Measurements from ENCODE around the gene RSPH9. TPM values are rescaled to one million over a fixed set of nuclear protein-coding genes. Genes with fewer than 3 reads are reported as not detected.

RSPH9 gene
- total RNA-seq, 1 donor from 2014 or later, result 0.30 TPM

DNA sequence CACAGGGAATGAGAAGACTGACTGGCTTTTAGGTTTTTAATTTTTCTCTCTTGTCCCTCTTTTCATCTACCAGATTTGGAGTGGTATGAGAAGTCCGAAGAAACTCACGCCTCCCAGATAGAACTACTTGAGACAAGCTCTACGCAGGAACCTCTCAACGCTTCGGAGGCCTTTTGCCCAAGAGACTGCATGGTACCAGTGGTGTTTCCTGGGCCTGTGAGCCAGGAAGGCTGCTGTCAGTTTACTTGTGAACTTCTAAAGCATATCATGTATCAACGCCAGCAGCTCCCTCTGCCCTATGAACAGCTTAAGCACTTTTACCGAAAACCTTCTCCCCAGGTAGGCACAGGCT, 8.6 kb upstream of the RSPH9 start:
- peaks cover 7% of the 10 kb centered on the region for H3K4me1 ChIP-seq (ENCODE audit: insufficient read depth, low read length)
- H3K9me3 Mint-ChIP-seq (ENCODE audit: unreplicated experiment), result peaks cover 2% of the 10 kb centered on the region
- H3K4me1 Mint-ChIP-seq (ENCODE audit: low read depth, unreplicated experiment), result peaks cover 12% of the 10 kb centered on the region
- peak overlapping the region; percentile 99 for H2AFZ ChIP-seq (ENCODE audit: low read depth, low read length)
- peaks cover 29% of the 10 kb centered on the region for H4K20me1 ChIP-seq (ENCODE audit: insufficient read depth, low read length)
- no peaks in the 10 kb centered on the region for H3K9me3 ChIP-seq (ENCODE audit: insufficient read depth, low read depth, low read length)
- no peak for TF ChIP-seq EZH2 (IDR thresholded peaks at IDR 0.05; ENCODE audit: insufficient read depth, low read length)
- no peak for TF ChIP-seq CTCF (IDR thresholded peaks at IDR 0.05; ENCODE audit: insufficient read depth, low read depth, low read length)
- peak overlapping the region; percentile 98 for H3K4me3 ChIP-seq (ENCODE audit: insufficient read depth, low read depth, low read length)
- peak overlapping the region; percentile 99 for H3K4me3 Mint-ChIP-seq (ENCODE audit: unreplicated experiment)
- peak overlapping the region; percentile 84 for H3K27ac ChIP-seq (ENCODE audit: low read depth, low read length)
- peak overlapping the region; percentile 91 for H3K4me2 ChIP-seq (ENCODE audit: low read length)
- no peak for FAIRE-seq
- no peaks in the 10 kb centered on the region for H3K27me3 ChIP-seq (ENCODE audit: insufficient read depth, low read length)
- peak overlapping the region; percentile 96 for H3K9ac ChIP-seq (ENCODE audit: low read length)
- peak overlapping the region; percentile 95 for H3K27ac Mint-ChIP-seq (ENCODE audit: unreplicated experiment)
- H3K36me3 Mint-ChIP-seq (ENCODE audit: low read depth, unreplicated experiment), result peaks cover 16% of the 10 kb centered on the region
- peaks cover 49% of the 10 kb centered on the region for H3K79me2 ChIP-seq (ENCODE audit: insufficient read depth, low read length)
- peaks cover 14% of the 10 kb centered on the region for H3K36me3 ChIP-seq (ENCODE audit: insufficient read depth, low read length)
- DNase-seq (ENCODE audit: low read depth), result peak; percentile 3
- no peaks in the 10 kb centered on the region for H3K27me3 Mint-ChIP-seq (ENCODE audit: low read depth, unreplicated experiment)

DNA sequence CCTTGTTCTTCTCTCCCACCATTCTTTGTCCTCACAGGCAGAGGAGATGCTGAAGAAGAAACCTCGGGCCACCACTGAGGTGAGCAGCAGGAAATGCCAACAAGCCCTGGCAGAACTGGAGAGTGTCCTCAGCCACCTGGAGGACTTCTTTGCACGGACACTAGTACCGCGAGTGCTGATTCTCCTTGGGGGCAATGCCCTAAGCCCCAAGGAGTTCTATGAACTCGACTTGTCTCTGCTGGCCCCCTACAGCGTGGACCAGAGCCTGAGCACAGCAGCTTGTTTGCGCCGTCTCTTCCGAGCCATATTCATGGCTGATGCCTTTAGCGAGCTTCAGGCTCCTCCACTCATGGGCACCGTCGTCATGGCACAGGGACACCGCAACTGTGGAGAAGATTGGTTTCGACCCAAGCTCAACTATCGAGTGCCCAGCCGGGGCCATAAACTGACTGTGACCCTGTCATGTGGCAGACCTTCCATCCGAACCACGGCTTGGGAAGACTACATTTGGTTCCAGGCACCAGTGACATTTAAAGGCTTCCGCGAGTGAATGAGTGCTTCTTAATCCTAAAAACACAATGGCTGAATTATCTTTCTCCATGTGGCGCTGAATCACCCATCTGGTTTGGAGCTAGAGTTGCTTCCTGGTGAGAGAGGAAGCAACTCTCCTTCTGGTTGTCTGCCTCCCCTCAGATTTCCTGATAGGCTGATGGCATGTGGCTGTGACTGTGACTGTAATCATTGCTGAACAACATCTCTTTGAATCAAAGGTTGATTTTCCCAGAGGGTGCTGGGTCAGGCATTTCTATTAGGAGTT, 4.6 kb upstream of the RSPH9 start:
- peaks cover 2% of the 10 kb centered on the region for H3K9me3 Mint-ChIP-seq (ENCODE audit: unreplicated experiment)
- H3K36me3 ChIP-seq (ENCODE audit: insufficient read depth, low read length), result peaks cover 18% of the 10 kb centered on the region
- DNase-seq (ENCODE audit: low read depth) (no peak), FAIRE-seq (no peak)
- no peak overlapping the region for H3K4me3 ChIP-seq (ENCODE audit: insufficient read depth, low read depth, low read length)
- no peak overlapping the region for H3K4me3 Mint-ChIP-seq (ENCODE audit: unreplicated experiment)
- no peak for TF ChIP-seq EZH2 (IDR thresholded peaks at IDR 0.05; ENCODE audit: insufficient read depth, low read length)
- no peak for TF ChIP-seq CTCF (IDR thresholded peaks at IDR 0.05; ENCODE audit: insufficient read depth, low read depth, low read length)
- peaks cover 7% of the 10 kb centered on the region for H3K4me1 ChIP-seq (ENCODE audit: insufficient read depth, low read length)
- H3K4me1 Mint-ChIP-seq (ENCODE audit: low read depth, unreplicated experiment), result peaks cover 12% of the 10 kb centered on the region
- no peak overlapping the region for H3K9ac ChIP-seq (ENCODE audit: low read length)
- no peak overlapping the region for H3K4me2 ChIP-seq (ENCODE audit: low read length)
- H3K27me3 Mint-ChIP-seq (ENCODE audit: low read depth, unreplicated experiment), result no peaks in the 10 kb centered on the region
- peaks cover 40% of the 10 kb centered on the region for H4K20me1 ChIP-seq (ENCODE audit: insufficient read depth, low read length)
- H2AFZ ChIP-seq (ENCODE audit: low read depth, low read length), result no peak overlapping the region
- H3K27me3 ChIP-seq (ENCODE audit: insufficient read depth, low read length), result no peaks in the 10 kb centered on the region
- H3K79me2 ChIP-seq (ENCODE audit: insufficient read depth, low read length), result peaks cover 53% of the 10 kb centered on the region
- H3K9me3 ChIP-seq (ENCODE audit: insufficient read depth, low read depth, low read length), result no peaks in the 10 kb centered on the region
- peaks cover 19% of the 10 kb centered on the region for H3K36me3 Mint-ChIP-seq (ENCODE audit: low read depth, unreplicated experiment)
- no peak overlapping the region for H3K27ac ChIP-seq (ENCODE audit: low read depth, low read length)
- H3K27ac Mint-ChIP-seq (ENCODE audit: unreplicated experiment), result peak overlapping the region; percentile 13

GRCh38 chr6:43645613-43645964, 753 bp downstream of the RSPH9 start:
- H3K4me1 ChIP-seq (ENCODE audit: insufficient read depth, low read length), result peaks cover 3% of the 10 kb centered on the region
- no peaks in the 10 kb centered on the region for H3K27me3 ChIP-seq (ENCODE audit: insufficient read depth, low read length)
- H3K4me1 Mint-ChIP-seq (ENCODE audit: low read depth, unreplicated experiment), result peaks cover under 1% of the 10 kb centered on the region
- no peak for TF ChIP-seq EZH2 (IDR thresholded peaks at IDR 0.05; ENCODE audit: insufficient read depth, low read length)
- peak overlapping the region; percentile 81 for H3K4me3 Mint-ChIP-seq (ENCODE audit: unreplicated experiment)
- H3K9me3 Mint-ChIP-seq (ENCODE audit: unreplicated experiment), result no peaks in the 10 kb centered on the region
- peak overlapping the region; percentile 42 for H3K4me3 ChIP-seq (ENCODE audit: insufficient read depth, low read depth, low read length)
- peaks cover 18% of the 10 kb centered on the region for H4K20me1 ChIP-seq (ENCODE audit: insufficient read depth, low read length)
- H2AFZ ChIP-seq (ENCODE audit: low read depth, low read length), result peak overlapping the region; percentile 62
- FAIRE-seq (no peak), DNase-seq (ENCODE audit: low read depth) (no peak)
- H3K36me3 Mint-ChIP-seq (ENCODE audit: low read depth, unreplicated experiment), result peaks cover 8% of the 10 kb centered on the region
- no peaks in the 10 kb centered on the region for H3K27me3 Mint-ChIP-seq (ENCODE audit: low read depth, unreplicated experiment)
- peaks cover 8% of the 10 kb centered on the region for H3K79me2 ChIP-seq (ENCODE audit: insufficient read depth, low read length)
- peaks cover 6% of the 10 kb centered on the region for H3K36me3 ChIP-seq (ENCODE audit: insufficient read depth, low read length)
- H3K27ac Mint-ChIP-seq (ENCODE audit: unreplicated experiment), result peak overlapping the region; percentile 27
- peak overlapping the region; percentile 82 for H3K4me2 ChIP-seq (ENCODE audit: low read length)
- peak overlapping the region; percentile 13 for H3K9ac ChIP-seq (ENCODE audit: low read length)
- H3K9me3 ChIP-seq (ENCODE audit: insufficient read depth, low read depth, low read length), result no peaks in the 10 kb centered on the region
- no peak overlapping the region for H3K27ac ChIP-seq (ENCODE audit: low read depth, low read length)
